Right lobe of liver (tissue), 6 donors: Measurements from ENCODE around the gene C19orf38. TPM values are rescaled to one million over a fixed set of nuclear protein-coding genes. Genes with fewer than 3 reads are reported as not detected.

Experiments
- ATAC-seq, 4 donors: fragments of 200-7000 bp; cut with Tn5 transposase; one replicate each; pipeline ENCODE4 v1.9.1; 2020; ENCODE audit warnings: mild to moderate bottlenecking in 4 of 4, moderate library complexity in 4 of 4
- DNase-seq, 3 donors: peaks; one replicate each; pipeline ENCODE4 v3.0.0-alpha.2; 2020
- H3K27ac ChIP-seq, 3 donors: fragments of 200-600 bp; one replicate each; pipeline ENCODE4 v1.8.0; 2022
- H3K27me3 ChIP-seq, 2 donors: fragments of 200-600 bp; one replicate each; pipeline ENCODE4 v1.8.0; 2022
- H3K36me3 ChIP-seq, 4 donors: fragments of 200-600 bp; sonication (generic) in 1 of 4; one replicate each; pipeline versions ENCODE4 v1.5.1 to v1.8.0; 2017 to 2022; ENCODE audit warnings: control low read depth in 1 of 4
- H3K4me1 ChIP-seq, 4 donors: fragments of 200-600 bp; sonication (generic) in 1 of 4; one replicate each; pipeline versions ENCODE4 v1.5.1 to v1.8.0; 2017 to 2022; ENCODE audit warnings: control low read depth in 1 of 4
- H3K4me3 ChIP-seq, 3 donors: fragments of 200-600 bp; one replicate each; pipeline ENCODE4 v1.8.0; 2022
- H3K9me3 ChIP-seq, 4 donors: fragments of 200-600 bp; sonication (generic) in 1 of 4; one replicate each; pipeline versions ENCODE4 v1.5.1 to v1.8.0; 2017 to 2022; ENCODE audit warnings: control low read depth in 1 of 4
- CTCF ChIP-seq, 4 donors: fragments of 200-600 bp in 3 of 4; fragments of 450-650 bp in 1 of 4; IDR thresholded peaks; one replicate each; pipeline versions ENCODE4 v1.5.1 to v1.8.0; 2016 to 2022; ENCODE audit warnings: antibody characterized with exemption in 4 of 4, mild to moderate bottlenecking in 2 of 4
- POLR2A ChIP-seq: fragments of 450-650 bp; IDR thresholded peaks from one replicate; pipeline ENCODE4 v1.6.1; 2017; ENCODE audit warnings: antibody characterized with exemption, mild to moderate bottlenecking
- WGBS: methylation state at CpG from one replicate; pipeline ENCODE4 v1.1.6; 2018; ENCODE audit warnings: low coverage, low lambda C conversion rate; ENCODE audit not compliant: insufficient coverage; ENCODE audit errors: missing lambda C conversion rate; 5-methylcytosine and 5-hydroxymethylcytosine counted together
- intact Hi-C, 2 donors: fragments of 100-400 bp; cut with DNase I; formaldehyde crosslinking; loops; one replicate each; pipeline versions ENCODE4 v1.11.2 to v1.14.1; 2022
- total RNA-seq, 6 experiments: library from RNA; depleted of rRNA in 2 of 6; stranded (reverse); fragments of >200 nt in 2 of 6; fragmentation: NEBNext Ultra II Directional in 3 of 6; extraction: Animal tissue kit (Norgen Biotek cat#: 25700) in 3 of 6; gene quantifications; one replicate each; pipeline versions ENCODE4 v1.1.0 to v1.2.4, GENCODE V29; 2016 to 2023
- donor health status: DM: no; HTN: yes; CAD: no.
- donor health status: DM: no; HTN: no; CAD: no.
- donor health status: DM: no; HTN: no; CAD: no.
- donor health status: DM: no; HTN: yes; CAD: no.
- donor health status: DM: no; HTN: yes; CAD: no.

C19orf38 gene
- total RNA-seq, 6 experiments from 2014 or later: 0.58 to 2.7 (median 1.4) TPM

GRCh38 chr19:10830931-10831779 lies 17.1 kb upstream of the C19orf38 start:
- no peak overlapping the region for H3K27ac ChIP-seq
- peaks cover 0 to 52% (median 13%) of the 10 kb centered on the region in 4 donors for H3K36me3 ChIP-seq
- intact Hi-C loops: no loop called here
- no peak overlapping the region for H3K4me3 ChIP-seq
- no peak for TF ChIP-seq POLR2A
- no peaks in the 10 kb centered on the region for H3K4me1 ChIP-seq
- DNase-seq: peak in 1 of 3 donors; percentile 27
- ATAC-seq: no peak
- no peaks in the 10 kb centered on the region for H3K27me3 ChIP-seq
- 100% methylated on average over 1 of the region's 33 CpGs for WGBS
- H3K9me3 ChIP-seq: no peaks in the 10 kb centered on the region

- TF ChIP-seq CTCF (IDR thresholded peaks at IDR 0.05): no peak
- H3K4me3 ChIP-seq: no peak overlapping the region
- H3K36me3 ChIP-seq: peaks cover 0 to 45% (median 8%) of the 10 kb centered on the region in 4 donors
- no peaks in the 10 kb centered on the region for H3K9me3 ChIP-seq
- no peak overlapping the region for H3K27ac ChIP-seq
- WGBS: 69% methylated on average over 10 of the region's 28 CpGs
- ATAC-seq (no peak), DNase-seq (no peak)
- peaks cover 0 to 6% (median 2%) of the 10 kb centered on the region in 4 donors for H3K4me1 ChIP-seq
- H3K27me3 ChIP-seq: no peaks in the 10 kb centered on the region
- intact Hi-C loops: no loop called here
Measured at GRCh38 chr19:10831987-10832938, 16.0 kb upstream of the C19orf38 start.

GRCh38 chr19:10832939-10833296 lies 15.3 kb upstream of the C19orf38 start:
- Histone ChIP-seq H3K36me3 (peaks cover 0 to 43% (median 8%) of the 10 kb centered on the region in 4 donors), H3K4me1 (peaks cover 0 to 6% (median 2%) of the 10 kb centered on the region in 4 donors), H3K9me3 (no peaks in the 10 kb centered on the region), H3K4me3 (no peak overlapping the region), H3K27ac (no peak overlapping the region), H3K27me3 (no peaks in the 10 kb centered on the region)
- peak in 1 of 3 donors; percentile 58 for DNase-seq
- intact Hi-C loops: no loop called here
- TF ChIP-seq CTCF (IDR thresholded peaks at IDR 0.05) (no peak), POLR2A (no peak)
- 90% methylated on average over 4 of the region's 20 CpGs for WGBS
- ATAC-seq: no peak

GRCh38 chr19:10835089-10835753 lies 13.0 kb upstream of the C19orf38 start:
- DNase-seq (peak in 1 of 3 donors; percentile 55), ATAC-seq (peak in 2 of 4 donors; percentile 1 to 2)
- TF ChIP-seq POLR2A (no peak), CTCF (IDR thresholded peaks at IDR 0.05) (no peak)
- Histone ChIP-seq H3K9me3 (no peaks in the 10 kb centered on the region), H3K36me3 (peaks cover 0 to 32% (median 8%) of the 10 kb centered on the region in 4 donors), H3K27me3 (no peaks in the 10 kb centered on the region), H3K27ac (peak overlapping the region in 2 of 3 donors; percentile 35 to 42), H3K4me3 (peak overlapping the region; percentile 49 to 80 (median 74)), H3K4me1 (peaks cover 0 to 6% (median 2%) of the 10 kb centered on the region in 4 donors)
- WGBS: 0% methylated on average over 10 of the region's 32 CpGs
- intact Hi-C loops: no loop called here
